ENCODE data around the gene PRR13.
"Not testable (repeated sequence)": the region's sequence is repeated elsewhere in the genome, so short reads cannot be mapped to it uniquely, and the experiment has no call there.

- TF ChIP-seq YY1 (IDR thresholded peaks at IDR 0.05; ENCODE audit: insufficient read depth, insufficient read length); ZNF274 (IDR thresholded peaks at IDR 0.05; ENCODE audit: low read depth, low read length): not testable (repeated sequence)
Observed at GRCh38 chr12:53422247-53422646, 19.3 kb upstream of the PRR13 start.
